ENCODE data around the gene ATP2C2.
"Not testable (repeated sequence)": the region's sequence is repeated elsewhere in the genome, so short reads cannot be mapped to it uniquely, and the experiment has no call there.

Gene ATP2C2

DNA sequence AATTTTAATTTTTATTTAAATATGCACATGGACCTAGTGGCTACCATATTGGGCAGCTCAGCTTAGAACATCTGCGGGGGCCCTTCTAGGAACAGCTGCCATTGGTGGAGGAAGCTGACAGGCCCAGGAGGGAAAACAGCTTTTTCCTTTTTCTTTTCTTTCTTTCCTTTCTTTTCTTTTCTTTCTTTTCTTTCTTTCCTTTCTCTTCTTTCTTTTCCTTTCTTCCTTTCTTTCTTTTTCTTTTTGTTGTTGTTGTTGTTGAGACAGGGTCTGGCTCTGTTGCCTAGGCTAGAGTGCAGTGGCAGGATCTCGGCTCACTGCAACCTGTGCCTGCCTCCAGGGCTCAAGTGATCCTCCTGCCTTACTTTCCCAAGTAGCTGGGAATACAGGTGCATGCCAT is 43.4 kb downstream of the ATP2C2 start:
- H3K36me3 ChIP-seq (ENCODE audit: control insufficient read depth, insufficient read depth, low read length), result no peaks in the 10 kb centered on the region
- no peaks in the 10 kb centered on the region for H3K9me3 ChIP-seq (ENCODE audit: control insufficient read depth, low read length)
- H3K4me3 ChIP-seq (ENCODE audit: extremely low read depth, insufficient read depth, low read length, poor library complexity, severe bottlenecking), result no peak overlapping the region
- H3K4me1 ChIP-seq (ENCODE audit: control insufficient read depth, insufficient read depth, low read length, poor library complexity, severe bottlenecking), result no peaks in the 10 kb centered on the region
- no peak overlapping the region for H3K27ac ChIP-seq (ENCODE audit: low read depth, low read length, severe bottlenecking)
- 67 to 92% methylated on average over 1 of the region's 2 CpGs for WGBS, 2 experiments (ENCODE audit: insufficient coverage in 2 of 2)

DNA sequence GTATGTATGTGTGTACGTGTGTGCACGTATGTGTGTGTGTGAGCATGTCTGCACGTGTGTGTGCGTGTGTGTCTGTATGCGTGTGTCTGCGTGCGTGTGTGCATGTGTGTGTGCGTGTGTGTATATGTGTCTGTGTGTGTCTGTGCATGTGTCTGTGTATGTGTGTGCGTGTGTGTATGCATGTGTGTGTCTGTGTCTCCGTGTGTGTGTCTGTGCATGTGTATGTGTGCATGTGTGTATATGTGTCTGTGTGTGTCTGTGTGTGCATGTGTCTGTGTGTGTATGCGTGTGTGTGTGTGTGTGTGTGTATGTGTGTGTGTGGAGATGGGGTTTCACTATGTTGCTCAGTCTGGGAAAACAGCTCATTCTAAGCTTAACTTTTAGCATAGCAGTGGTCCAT is 43.9 kb downstream of the ATP2C2 start:
- Histone ChIP-seq H3K36me3 (ENCODE audit: control insufficient read depth, insufficient read depth, low read length) (no peaks in the 10 kb centered on the region), H3K4me3 (ENCODE audit: extremely low read depth, insufficient read depth, low read length, poor library complexity, severe bottlenecking) (no peak overlapping the region), H3K4me1 (ENCODE audit: control insufficient read depth, insufficient read depth, low read length, poor library complexity, severe bottlenecking) (no peaks in the 10 kb centered on the region), H3K27ac (ENCODE audit: low read depth, low read length, severe bottlenecking) (no peak overlapping the region), H3K9me3 (ENCODE audit: control insufficient read depth, low read length) (no peaks in the 10 kb centered on the region)
- WGBS, 2 experiments (ENCODE audit: insufficient coverage in 2 of 2), result 70 to 88% methylated on average over 6 to 10 of the region's 11 CpGs

DNA sequence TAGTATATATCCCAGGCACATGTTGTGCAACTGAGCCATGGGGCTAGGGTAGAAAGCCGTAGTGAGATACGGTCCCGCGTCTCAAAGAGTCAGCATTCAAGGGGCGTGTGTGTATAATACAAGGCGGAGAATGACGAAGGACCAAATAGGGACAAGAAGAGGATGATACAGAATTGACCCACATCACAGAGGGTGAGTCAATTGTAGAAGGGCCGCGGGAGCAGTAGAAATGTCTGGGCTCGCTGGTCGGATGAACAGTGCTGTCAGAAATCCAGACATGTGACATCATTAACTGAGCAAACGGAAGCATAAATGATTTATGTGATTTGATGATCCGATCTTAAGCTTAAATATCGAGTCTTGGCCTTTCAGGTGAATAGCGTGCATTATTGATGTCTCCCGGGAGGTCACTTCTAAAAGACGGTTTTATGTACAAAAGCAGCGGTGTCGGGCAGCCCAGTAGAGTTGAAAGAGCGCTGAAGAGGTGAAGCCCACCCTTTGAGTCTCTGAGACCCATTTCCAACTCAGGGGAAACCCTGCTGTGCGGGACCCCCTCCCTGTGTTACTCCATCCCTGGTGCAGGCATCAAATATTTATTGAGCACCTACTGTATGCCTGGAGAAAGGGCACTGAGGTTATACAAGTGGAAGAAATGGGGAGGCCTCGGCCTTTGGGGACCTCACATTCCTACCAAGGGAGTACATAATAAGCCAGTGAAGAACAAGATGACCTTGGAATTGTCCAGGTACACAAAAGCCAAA is 45.1 kb downstream of the ATP2C2 start:
- H3K4me3 ChIP-seq (ENCODE audit: extremely low read depth, insufficient read depth, low read length, poor library complexity, severe bottlenecking), result no peak overlapping the region
- 91 to 93% methylated on average over 20 of the region's 22 CpGs for WGBS, 2 experiments (ENCODE audit: insufficient coverage in 2 of 2)

GRCh38 chr16:84414789-84415326 is 46.5 kb downstream of the ATP2C2 start:
- H3K4me3 ChIP-seq (ENCODE audit: extremely low read depth, insufficient read depth, low read length, poor library complexity, severe bottlenecking), result no peak overlapping the region
- H3K27ac ChIP-seq (ENCODE audit: low read depth, low read length, severe bottlenecking), result no peak overlapping the region
- no peaks in the 10 kb centered on the region for H3K36me3 ChIP-seq (ENCODE audit: control insufficient read depth, insufficient read depth, low read length)
- no peaks in the 10 kb centered on the region for H3K4me1 ChIP-seq (ENCODE audit: control insufficient read depth, insufficient read depth, low read length, poor library complexity, severe bottlenecking)
- WGBS, 2 experiments (ENCODE audit: insufficient coverage in 2 of 2), result 82 to 89% methylated on average over 9 to 10 of the region's 12 CpGs
- H3K9me3 ChIP-seq (ENCODE audit: control insufficient read depth, low read length), result no peaks in the 10 kb centered on the region

More for the DNA sequence above, 45.1 kb downstream of the ATP2C2 start:
- Histone ChIP-seq H3K27ac (ENCODE audit: low read depth, low read length, severe bottlenecking) (no peak overlapping the region), H3K4me1 (ENCODE audit: control insufficient read depth, insufficient read depth, low read length, poor library complexity, severe bottlenecking) (no peaks in the 10 kb centered on the region), H3K9me3 (ENCODE audit: control insufficient read depth, low read length) (no peaks in the 10 kb centered on the region), H3K36me3 (ENCODE audit: control insufficient read depth, insufficient read depth, low read length) (no peaks in the 10 kb centered on the region)

GRCh38 chr16:84416407-84417321 is 48.3 kb downstream of the ATP2C2 start:
- H3K27ac ChIP-seq (ENCODE audit: low read depth, low read length, severe bottlenecking), result no peak overlapping the region

GRCh38 chr16:84418056-84418849 is 49.9 kb downstream of the ATP2C2 start:
- H3K4me1 ChIP-seq (ENCODE audit: control insufficient read depth, insufficient read depth, low read length, poor library complexity, severe bottlenecking), result no peaks in the 10 kb centered on the region
- no peak overlapping the region for H3K27ac ChIP-seq (ENCODE audit: low read depth, low read length, severe bottlenecking)
- no peaks in the 10 kb centered on the region for H3K9me3 ChIP-seq (ENCODE audit: control insufficient read depth, low read length)
- WGBS, 2 experiments (ENCODE audit: insufficient coverage in 2 of 2), result 95% methylated on average over 13 to 24 of the region's 25 CpGs
- no peak overlapping the region for H3K4me3 ChIP-seq (ENCODE audit: extremely low read depth, insufficient read depth, low read length, poor library complexity, severe bottlenecking)
- H3K36me3 ChIP-seq (ENCODE audit: control insufficient read depth, insufficient read depth, low read length), result no peaks in the 10 kb centered on the region

More at GRCh38 chr16:84416407-84417321, 48.3 kb downstream of the ATP2C2 start:
- Histone ChIP-seq H3K36me3 (ENCODE audit: control insufficient read depth, insufficient read depth, low read length) (no peaks in the 10 kb centered on the region), H3K4me3 (ENCODE audit: extremely low read depth, insufficient read depth, low read length, poor library complexity, severe bottlenecking) (no peak overlapping the region), H3K4me1 (ENCODE audit: control insufficient read depth, insufficient read depth, low read length, poor library complexity, severe bottlenecking) (no peaks in the 10 kb centered on the region), H3K9me3 (ENCODE audit: control insufficient read depth, low read length) (no peaks in the 10 kb centered on the region)
- WGBS, 2 experiments (ENCODE audit: insufficient coverage in 2 of 2), result 84 to 89% methylated on average over 19 to 20 of the region's 20 CpGs

GRCh38 chr16:84419730-84420129 is 51.4 kb downstream of the ATP2C2 start:
- WGBS, 2 experiments (ENCODE audit: insufficient coverage in 2 of 2), result 88 to 94% methylated on average over 8 of the region's 8 CpGs
- Histone ChIP-seq H3K4me3 (ENCODE audit: extremely low read depth, insufficient read depth, low read length, poor library complexity, severe bottlenecking) (no peak overlapping the region), H3K36me3 (ENCODE audit: control insufficient read depth, insufficient read depth, low read length) (no peaks in the 10 kb centered on the region)

GRCh38 chr16:84420556-84420955 is 52.2 kb downstream of the ATP2C2 start:
- WGBS, 2 experiments (ENCODE audit: insufficient coverage in 2 of 2), result 78 to 90% methylated on average over 3 to 6 of the region's 6 CpGs
- not testable (repeated sequence) for H3K9me3 ChIP-seq (ENCODE audit: control insufficient read depth, low read length); H3K27ac ChIP-seq (ENCODE audit: low read depth, low read length, severe bottlenecking); H3K36me3 ChIP-seq (ENCODE audit: control insufficient read depth, insufficient read depth, low read length); H3K4me1 ChIP-seq (ENCODE audit: control insufficient read depth, insufficient read depth, low read length, poor library complexity, severe bottlenecking); H3K4me3 ChIP-seq (ENCODE audit: extremely low read depth, insufficient read depth, low read length, poor library complexity, severe bottlenecking)

More at GRCh38 chr16:84419730-84420129, 51.4 kb downstream of the ATP2C2 start:
- Histone ChIP-seq H3K9me3 (ENCODE audit: control insufficient read depth, low read length) (no peaks in the 10 kb centered on the region), H3K4me1 (ENCODE audit: control insufficient read depth, insufficient read depth, low read length, poor library complexity, severe bottlenecking) (no peaks in the 10 kb centered on the region), H3K27ac (ENCODE audit: low read depth, low read length, severe bottlenecking) (no peak overlapping the region)

DNA sequence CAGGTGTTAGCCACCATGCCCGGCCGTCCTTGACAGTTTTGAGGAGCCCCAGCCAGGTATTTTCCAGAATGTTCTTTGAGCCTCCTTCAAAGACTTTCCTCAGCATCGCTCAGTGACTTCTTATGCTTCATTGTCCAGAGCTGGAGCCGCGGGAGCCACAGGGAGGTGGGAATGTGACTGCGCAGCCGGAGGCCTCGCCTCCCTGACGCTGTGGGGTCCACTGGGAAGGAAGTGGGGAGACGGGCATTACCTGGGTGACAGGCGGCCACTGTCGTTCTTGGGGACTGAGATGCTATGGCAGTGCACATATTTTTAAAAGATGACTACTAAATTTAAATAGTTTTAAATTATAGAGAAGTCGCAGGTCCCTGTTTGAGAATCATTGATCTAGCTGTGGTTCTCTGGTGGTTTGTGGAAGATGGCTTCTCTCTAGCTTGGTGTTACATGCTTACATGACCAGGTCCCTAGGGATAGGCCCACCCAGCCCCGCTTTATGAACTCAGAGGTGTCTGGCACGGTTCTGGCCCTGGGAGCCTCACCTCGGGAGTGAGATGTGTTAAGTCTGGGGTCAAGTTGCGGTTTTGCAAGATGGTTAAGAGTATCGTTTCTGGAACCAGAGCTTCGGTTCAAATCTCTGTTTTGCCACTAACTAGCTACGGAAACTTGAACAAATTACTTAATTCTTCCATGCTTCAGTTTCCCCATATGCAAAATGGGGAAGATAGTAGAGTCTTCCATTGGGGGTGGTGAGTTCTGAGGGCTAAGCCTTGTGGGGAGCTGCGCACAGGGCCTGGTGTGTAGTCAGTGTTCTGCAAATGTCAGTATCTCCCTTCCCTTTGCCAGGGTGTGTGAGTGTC is 53.0 kb downstream of the ATP2C2 start:
- H3K9me3 ChIP-seq (ENCODE audit: control insufficient read depth, low read length), result no peaks in the 10 kb centered on the region
- H3K36me3 ChIP-seq (ENCODE audit: control insufficient read depth, insufficient read depth, low read length), result no peaks in the 10 kb centered on the region
- no peaks in the 10 kb centered on the region for H3K4me1 ChIP-seq (ENCODE audit: control insufficient read depth, insufficient read depth, low read length, poor library complexity, severe bottlenecking)
- H3K27ac ChIP-seq (ENCODE audit: low read depth, low read length, severe bottlenecking), result no peak overlapping the region
- WGBS, 2 experiments (ENCODE audit: insufficient coverage in 2 of 2), result 94 to 96% methylated on average over 10 to 15 of the region's 21 CpGs
- no peak overlapping the region for H3K4me3 ChIP-seq (ENCODE audit: extremely low read depth, insufficient read depth, low read length, poor library complexity, severe bottlenecking)

GRCh38 chr16:84421938-84422220 is 53.5 kb downstream of the ATP2C2 start:
- WGBS, 2 experiments (ENCODE audit: insufficient coverage in 2 of 2), result 56 to 100% methylated on average over 1 to 2 of the region's 4 CpGs
- Histone ChIP-seq H3K9me3 (ENCODE audit: control insufficient read depth, low read length) (no peaks in the 10 kb centered on the region), H3K4me3 (ENCODE audit: extremely low read depth, insufficient read depth, low read length, poor library complexity, severe bottlenecking) (no peak overlapping the region), H3K4me1 (ENCODE audit: control insufficient read depth, insufficient read depth, low read length, poor library complexity, severe bottlenecking) (no peaks in the 10 kb centered on the region), H3K36me3 (ENCODE audit: control insufficient read depth, insufficient read depth, low read length) (no peaks in the 10 kb centered on the region), H3K27ac (ENCODE audit: low read depth, low read length, severe bottlenecking) (no peak overlapping the region)
